GM21529 (cell line): ENCODE measurements around the gene EXOC4.

ENCODE experiments used
- ATAC-seq: cut with Tn5 transposase; IDR thresholded peaks from one replicate; pipeline ENCODE4 v1.9.1; 2021; ENCODE audit not compliant: unreplicated experiment

Gene EXOC4

DNA sequence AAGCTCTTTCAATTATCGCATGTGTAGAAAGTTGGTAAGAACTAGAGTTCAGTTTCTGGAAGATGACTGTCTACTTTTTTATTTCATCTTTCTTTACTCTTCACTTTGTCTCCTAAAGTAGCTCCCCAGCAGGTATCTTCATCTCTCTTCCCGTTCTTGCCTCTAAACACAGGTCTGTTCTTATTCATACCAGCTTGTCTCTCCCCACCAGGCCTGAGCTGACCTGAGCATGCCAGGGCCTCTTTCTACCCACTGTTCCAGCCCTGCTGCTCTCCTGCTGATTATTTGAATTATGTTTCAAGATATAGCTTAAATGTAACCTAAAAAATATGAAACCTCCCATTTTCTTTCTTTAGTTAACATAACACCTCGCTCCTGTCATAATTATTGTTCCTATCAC lies 488.2 kb downstream of the EXOC4 start:
- no peak for ATAC-seq

- no peak for ATAC-seq
These were observed 488.8 kb downstream of the EXOC4 start for GRCh38 chr7:133741703-133742102.

- ATAC-seq, result no peak
These were observed 490.0 kb downstream of the EXOC4 start for GRCh38 chr7:133742709-133743538.

DNA sequence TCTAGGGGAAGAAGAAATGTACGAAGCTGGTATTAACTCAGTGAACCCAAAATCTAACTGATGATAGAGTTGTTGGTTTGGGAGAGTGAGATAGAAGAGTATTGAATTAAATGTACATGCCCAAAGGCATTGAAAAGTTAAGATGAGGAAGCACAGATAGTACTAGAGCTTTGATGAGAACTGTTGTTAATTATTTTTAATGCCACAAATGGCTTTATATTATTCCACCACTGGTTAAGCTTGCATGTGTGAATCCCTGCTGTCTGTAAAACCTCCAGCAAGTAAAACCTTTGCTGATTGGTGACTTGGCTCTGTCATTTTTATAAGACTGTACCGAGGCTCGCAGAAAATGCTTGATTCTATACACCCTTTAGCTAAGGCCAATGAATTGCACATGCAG lies 491.6 kb downstream of the EXOC4 start:
- ATAC-seq, result no peak

DNA sequence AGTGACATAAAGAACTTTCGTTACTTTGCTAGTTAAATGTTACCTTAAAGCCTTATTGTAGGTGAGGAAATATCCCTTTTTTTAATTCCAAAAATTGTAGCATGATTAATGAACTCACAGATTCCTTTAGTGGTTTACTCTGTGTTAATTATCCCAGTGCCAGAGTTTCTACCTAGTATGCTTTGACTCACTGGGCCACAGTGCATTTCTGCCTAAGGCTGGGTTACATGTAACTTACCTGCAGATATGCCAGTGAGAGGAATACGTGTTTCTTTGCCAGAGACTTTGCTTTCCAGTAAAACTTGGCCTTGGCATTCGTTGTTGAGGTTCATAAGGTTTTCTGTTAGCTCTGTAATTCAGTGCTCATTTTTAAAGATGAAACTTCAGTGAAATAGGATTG lies 493.4 kb downstream of the EXOC4 start:
- no peak for ATAC-seq

- ATAC-seq, result no peak
These were observed 494.0 kb downstream of the EXOC4 start for GRCh38 chr7:133746847-133747246.

DNA sequence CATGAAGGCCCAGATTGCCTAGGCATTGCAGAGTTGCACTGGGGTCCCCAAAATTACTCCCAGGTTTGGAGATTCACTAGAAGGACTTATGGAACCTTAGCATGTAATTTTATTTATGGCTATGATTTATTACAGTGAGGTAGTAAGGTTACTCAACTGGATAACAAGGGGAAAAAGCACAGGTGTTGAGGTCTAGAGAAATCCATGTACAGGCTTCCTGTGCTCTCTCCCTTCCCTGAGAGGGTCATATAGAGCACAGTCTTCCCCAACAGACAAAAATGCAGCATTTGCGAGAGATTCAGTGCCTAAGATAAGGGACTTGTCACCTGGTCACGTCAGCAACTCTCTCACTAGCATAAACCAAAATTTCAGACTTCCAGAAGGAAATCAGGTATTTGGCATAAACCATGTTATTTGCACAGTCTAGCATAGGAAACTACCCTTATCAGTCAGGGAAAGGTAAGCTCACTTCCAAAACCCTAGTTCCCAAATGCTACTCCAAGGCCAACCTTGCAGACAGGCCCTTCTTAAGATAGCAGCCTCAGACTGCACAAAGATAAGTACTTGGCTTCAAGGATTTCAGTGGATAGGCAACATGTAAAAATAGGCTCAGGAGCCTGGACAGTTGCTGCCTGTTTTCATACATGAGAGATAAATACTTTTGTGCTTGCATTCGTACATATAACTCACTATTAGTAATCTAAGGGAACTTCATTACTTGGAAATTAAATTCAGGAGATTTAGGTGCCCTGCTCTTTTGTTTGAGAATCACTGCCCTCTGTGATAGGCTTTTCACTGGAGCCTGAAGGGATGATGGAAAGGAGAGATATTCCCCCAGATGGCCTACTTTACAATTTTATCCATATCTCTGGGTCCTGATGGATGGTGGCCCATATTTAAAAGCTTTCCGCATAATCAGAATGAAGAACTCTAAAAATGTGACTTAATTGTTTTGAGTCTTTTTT lies 495.8 kb downstream of the EXOC4 start:
- ATAC-seq, result no peak

DNA sequence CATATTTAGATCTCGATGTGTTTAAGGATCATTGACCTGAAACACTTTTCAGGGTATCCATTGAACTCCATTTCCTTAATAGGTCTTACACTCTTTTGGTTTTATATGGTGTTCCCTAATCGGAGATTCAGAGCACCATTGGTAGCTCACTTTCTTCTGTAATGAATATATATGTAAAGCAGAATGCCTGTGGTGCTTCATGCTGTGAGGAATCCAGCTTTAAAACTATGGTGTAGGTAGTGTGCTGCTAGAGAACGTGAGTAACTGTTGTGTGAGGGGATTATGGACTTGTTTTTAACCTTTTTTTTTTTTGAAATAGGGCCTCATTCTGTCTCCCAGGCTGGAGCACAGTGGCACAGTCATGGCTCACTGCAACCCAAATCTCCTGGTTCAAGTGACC lies 497.4 kb downstream of the EXOC4 start:
- ATAC-seq, result no peak

DNA sequence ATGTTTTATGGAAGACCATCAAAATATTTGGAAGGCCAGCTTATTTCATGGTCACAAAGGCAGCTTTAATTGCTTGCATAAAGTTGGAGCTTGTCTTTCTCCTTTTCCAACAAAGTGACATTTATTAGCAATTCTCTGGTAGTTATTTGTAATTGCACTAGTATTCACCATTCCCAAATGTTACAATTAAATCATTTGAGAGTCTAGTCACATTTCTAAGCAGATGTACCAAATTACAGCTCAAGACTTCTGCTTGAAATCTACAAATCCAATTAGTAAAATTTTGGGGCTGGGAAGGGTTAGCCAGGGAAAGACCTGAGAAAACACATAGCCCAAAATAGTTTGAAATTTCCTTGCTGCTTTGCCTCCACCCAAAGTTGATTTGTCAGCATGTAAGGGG lies 498.2 kb downstream of the EXOC4 start:
- no peak for ATAC-seq

GRCh38 chr7:133753513-133753912 lies 500.6 kb downstream of the EXOC4 start:
- ATAC-seq, result no peak

DNA sequence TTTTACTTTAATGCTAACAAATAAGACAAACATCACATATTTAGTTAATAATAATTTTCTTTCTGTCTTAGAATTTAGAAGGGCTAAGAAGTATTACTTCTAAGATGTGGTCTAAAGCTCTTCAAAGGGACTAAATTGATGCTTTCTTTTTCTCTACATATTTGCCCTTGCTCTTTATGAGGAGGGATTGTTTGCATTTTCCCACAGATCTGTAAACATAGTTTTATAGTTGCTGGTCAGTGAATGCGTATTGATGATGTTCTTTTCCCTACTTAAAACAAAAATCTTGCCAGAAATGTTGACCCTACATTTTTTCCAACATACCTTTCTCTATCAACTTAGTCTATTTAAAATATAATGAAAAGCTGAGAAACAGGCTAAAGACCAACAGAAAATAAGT lies 501.8 kb downstream of the EXOC4 start:
- no peak for ATAC-seq

DNA sequence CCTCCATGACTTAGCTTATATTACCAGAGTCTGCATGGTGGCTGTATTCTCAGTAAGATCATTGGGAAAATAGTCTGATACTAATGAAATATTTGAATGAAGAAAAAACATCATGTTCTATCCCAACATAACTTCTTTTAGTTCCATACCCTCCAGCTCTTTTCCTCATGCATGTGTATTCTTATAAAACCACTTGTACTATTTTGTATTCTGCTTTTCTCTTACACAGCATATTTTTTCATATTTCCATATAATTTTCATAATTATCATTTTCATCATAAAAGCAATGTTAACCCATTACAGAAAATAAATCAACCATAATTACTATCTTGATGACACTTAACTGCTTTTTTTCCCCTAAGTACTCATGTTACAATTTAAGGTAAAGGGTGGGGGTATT lies 503.0 kb downstream of the EXOC4 start:
- ATAC-seq, result no peak

DNA sequence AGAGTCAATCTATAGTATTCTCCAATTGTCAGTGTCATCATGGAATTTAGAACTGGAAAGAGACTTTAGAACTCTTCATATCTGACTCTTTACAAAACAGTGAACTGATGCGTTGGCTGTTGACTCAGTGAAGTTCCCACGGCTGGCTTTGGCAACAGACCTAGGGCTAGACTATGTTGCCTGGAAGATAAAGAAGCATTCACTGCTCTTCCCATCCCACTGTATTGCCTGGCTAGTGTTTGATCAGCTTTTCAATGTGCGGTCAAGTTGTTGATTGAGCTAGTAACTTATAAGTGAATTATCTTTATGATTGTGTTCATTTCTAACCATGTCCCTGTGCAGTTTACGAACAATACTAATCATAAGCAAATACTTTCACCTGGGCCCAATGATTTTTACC lies 508.6 kb downstream of the EXOC4 start:
- no peak for ATAC-seq

DNA sequence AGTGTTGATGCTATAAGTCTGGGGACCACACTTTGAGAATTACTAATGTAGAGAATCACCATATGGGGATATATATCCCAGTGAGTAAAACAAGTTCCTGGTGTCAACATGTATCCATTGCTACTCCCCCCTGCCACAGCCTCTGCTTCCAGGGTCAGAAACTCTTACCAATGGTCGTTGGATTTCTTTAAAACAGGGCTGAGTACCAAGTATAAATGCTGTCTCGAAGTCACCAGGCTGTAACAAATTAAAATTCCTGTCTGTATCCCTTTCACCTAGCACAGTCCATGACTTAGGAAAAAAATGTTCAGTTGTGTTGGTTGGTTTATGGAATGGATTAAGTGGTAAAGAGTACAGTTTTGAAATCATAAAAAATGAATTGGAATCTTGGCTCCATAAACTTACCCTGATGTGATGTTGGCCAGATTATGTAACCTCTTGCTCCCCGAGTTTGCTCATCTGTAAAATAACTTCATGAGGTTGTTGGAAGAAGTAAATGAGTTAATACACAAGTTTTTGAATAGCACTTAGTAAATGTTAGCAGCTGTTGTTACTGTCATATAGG lies 510.3 kb downstream of the EXOC4 start:
- ATAC-seq, result no peak

GRCh38 chr7:133769668-133770067 lies 516.8 kb downstream of the EXOC4 start:
- no peak for ATAC-seq

- no peak for ATAC-seq
These were observed 518.1 kb downstream of the EXOC4 start for GRCh38 chr7:133770863-133771492.

- ATAC-seq, result no peak
These were observed 519.0 kb downstream of the EXOC4 start for GRCh38 chr7:133771788-133772419.

GRCh38 chr7:133773601-133774000 lies 520.7 kb downstream of the EXOC4 start:
- ATAC-seq, result no peak

DNA sequence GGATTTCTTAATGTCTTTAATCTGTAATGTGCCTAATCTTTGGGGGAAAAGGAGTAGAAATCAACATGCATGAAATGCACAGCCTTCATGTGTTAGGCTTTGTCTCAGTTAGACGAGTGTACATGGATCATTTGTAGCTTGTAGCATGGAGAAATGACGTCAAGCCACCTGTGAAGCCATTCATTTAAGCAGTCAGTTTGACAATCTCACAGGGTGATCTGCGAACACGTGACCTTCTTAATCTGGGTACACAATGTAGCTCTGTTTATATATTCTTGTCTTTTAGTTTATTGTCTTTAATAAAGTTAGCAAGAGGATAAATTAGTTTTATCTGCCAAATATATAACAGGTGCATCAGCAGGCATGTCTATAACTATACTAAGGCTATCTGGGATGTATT lies 522.3 kb downstream of the EXOC4 start:
- ATAC-seq, result no peak

- no peak for ATAC-seq
These were observed 523.4 kb downstream of the EXOC4 start for GRCh38 chr7:133776266-133776665.

GRCh38 chr7:133777701-133778100 lies 524.8 kb downstream of the EXOC4 start:
- no peak for ATAC-seq
